SK-N-SH treated with all-trans-retinoic acid at 6 μM for 48 hours (cell line): ENCODE measurements around the gene HMGCS1.
"Not testable (repeated sequence)": the region's sequence is repeated elsewhere in the genome, so short reads cannot be mapped to it uniquely, and the experiment has no call there.

Source experiments
- ATAC-seq: fragments of 200-7000 bp; cut with Tn5 transposase; 3 replicates; pipeline ENCODE4 v1.9.1; 2020; ENCODE audit warnings: mild to moderate bottlenecking, moderate library complexity
- ARNTL ChIP-seq: fragments of 450-650 bp; formaldehyde crosslinking; IDR thresholded peaks from 2 replicates; pipeline ENCODE4 v1.5.0; 2020; ENCODE audit warnings: low read depth, mild to moderate bottlenecking, moderate library complexity, borderline replicate concordance
- ESRRG ChIP-seq: fragments of 250-450 bp; sonication (Bioruptor Pico); IDR thresholded peaks from 2 replicates; pipeline ENCODE4 v1.6.1; 2021; ENCODE audit warnings: mild to moderate bottlenecking
- GLIS3 ChIP-seq: fragments of 250-450 bp; sonication (Bioruptor Pico); IDR thresholded peaks from 2 replicates; pipeline ENCODE4 v1.5.0; 2020; ENCODE audit warnings: mild to moderate bottlenecking, moderate library complexity
- ISL1 ChIP-seq: fragments of 250-450 bp; sonication (Bioruptor Pico); IDR thresholded peaks from 2 replicates; pipeline ENCODE4 v2.1.2; 2022; ENCODE audit warnings: mild to moderate bottlenecking, moderate library complexity
- POU6F1 ChIP-seq: fragments of 250-450 bp; sonication (Bioruptor Pico); IDR thresholded peaks from 2 replicates; pipeline ENCODE4 v1.8.0; 2021; ENCODE audit warnings: low read depth, mild to moderate bottlenecking, moderate library complexity, borderline replicate concordance
- PPARA ChIP-seq: fragments of 250-450 bp; sonication (Bioruptor Pico); IDR thresholded peaks from 2 replicates; pipeline ENCODE4 v1.5.0; 2020; ENCODE audit warnings: mild to moderate bottlenecking, borderline replicate concordance
- SNAI2 ChIP-seq: fragments of 250-450 bp; sonication (Bioruptor Pico); IDR thresholded peaks from 2 replicates; pipeline ENCODE4 v1.5.0; 2020; ENCODE audit warnings: mild to moderate bottlenecking, moderate library complexity
- TCF4 ChIP-seq: fragments of 250-450 bp; sonication (Bioruptor Pico); IDR thresholded peaks from 2 replicates; pipeline ENCODE4 v1.8.0; 2021; ENCODE audit warnings: mild to moderate bottlenecking, moderate library complexity, borderline replicate concordance
- TOX ChIP-seq: fragments of 250-450 bp; sonication (Bioruptor Pico); IDR thresholded peaks from 2 replicates; pipeline ENCODE4 v1.8.0; 2021; ENCODE audit warnings: mild to moderate bottlenecking, moderate library complexity, borderline replicate concordance
- TSHZ2 ChIP-seq: fragments of 250-450 bp; sonication (Bioruptor Pico); IDR thresholded peaks from 2 replicates; pipeline ENCODE4 v1.5.0; 2020; ENCODE audit warnings: mild to moderate bottlenecking, moderate library complexity
- ZC3H10 ChIP-seq: fragments of 250-450 bp; sonication (Bioruptor Pico); IDR thresholded peaks from 2 replicates; pipeline ENCODE4 v1.5.1; 2021; ENCODE audit warnings: mild to moderate bottlenecking, moderate library complexity
- ZFP3 ChIP-seq: fragments of 250-450 bp; sonication (Bioruptor Pico); IDR thresholded peaks from 2 replicates; pipeline ENCODE4 v1.5.0; 2020; ENCODE audit warnings: mild to moderate bottlenecking, moderate library complexity
- ZFP30 ChIP-seq: fragments of 450-650 bp; formaldehyde crosslinking; IDR thresholded peaks from 2 replicates; pipeline ENCODE4 v1.5.0; 2022; ENCODE audit warnings: mild to moderate bottlenecking, moderate library complexity
- ZNF565 ChIP-seq: fragments of 450-650 bp; formaldehyde crosslinking; conservative IDR thresholded peaks from 2 replicates; pipeline ENCODE4 v1.5.0; 2020; ENCODE audit warnings: low read depth, mild to moderate bottlenecking, moderate library complexity
- ZNF70 ChIP-seq: fragments of 450-650 bp; formaldehyde crosslinking; IDR thresholded peaks from 2 replicates; pipeline ENCODE4 v1.5.0; 2020; ENCODE audit warnings: mild to moderate bottlenecking, moderate library complexity
- TF ChIP-seq, protein P1 (sequence below): fragments of 250-450 bp; sonication (Bioruptor Pico); IDR thresholded peaks from 2 replicates; pipeline ENCODE4 v1.8.0; 2020; ENCODE audit warnings: mild to moderate bottlenecking, moderate library complexity, borderline replicate concordance

The HMGCS1 gene

GRCh38 chr5:43336159-43336558 is 22.9 kb upstream of the HMGCS1 start:
- ATAC-seq, result no peak
- TF ChIP-seq, protein P1, sequence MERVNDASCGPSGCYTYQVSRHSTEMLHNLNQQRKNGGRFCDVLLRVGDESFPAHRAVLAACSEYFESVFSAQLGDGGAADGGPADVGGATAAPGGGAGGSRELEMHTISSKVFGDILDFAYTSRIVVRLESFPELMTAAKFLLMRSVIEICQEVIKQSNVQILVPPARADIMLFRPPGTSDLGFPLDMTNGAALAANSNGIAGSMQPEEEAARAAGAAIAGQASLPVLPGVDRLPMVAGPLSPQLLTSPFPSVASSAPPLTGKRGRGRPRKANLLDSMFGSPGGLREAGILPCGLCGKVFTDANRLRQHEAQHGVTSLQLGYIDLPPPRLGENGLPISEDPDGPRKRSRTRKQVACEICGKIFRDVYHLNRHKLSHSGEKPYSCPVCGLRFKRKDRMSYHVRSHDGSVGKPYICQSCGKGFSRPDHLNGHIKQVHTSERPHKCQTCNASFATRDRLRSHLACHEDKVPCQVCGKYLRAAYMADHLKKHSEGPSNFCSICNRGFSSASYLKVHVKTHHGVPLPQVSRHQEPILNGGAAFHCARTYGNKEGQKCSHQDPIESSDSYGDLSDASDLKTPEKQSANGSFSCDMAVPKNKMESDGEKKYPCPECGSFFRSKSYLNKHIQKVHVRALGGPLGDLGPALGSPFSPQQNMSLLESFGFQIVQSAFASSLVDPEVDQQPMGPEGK, result no peak
- TF ChIP-seq POU6F1 (CRISPR knock-in tag) (no peak), TCF4 (CRISPR knock-in tag) (no peak), TOX (CRISPR knock-in tag) (no peak), GLIS3 (CRISPR knock-in tag) (no peak), ZNF565 (CRISPR knock-in tag) (no peak), ESRRG (CRISPR knock-in tag) (no peak), ZFP30 (no peak), ZFP3 (CRISPR knock-in tag) (no peak)
- TF ChIP-seq, all 23 proteins: peak for 0

- TF ChIP-seq POU6F1 (CRISPR knock-in tag) (no peak), PPARA (CRISPR knock-in tag) (no peak), ZNF70 (no peak)
- ATAC-seq, result no peak
Measured at GRCh38 chr5:43335681-43336080, 22.5 kb upstream of the HMGCS1 start.

- ATAC-seq, result no peak
- TF ChIP-seq ZC3H10 (no peak), PPARA (CRISPR knock-in tag) (no peak), ISL1 (CRISPR knock-in tag) (no peak), ZNF565 (CRISPR knock-in tag) (no peak)
Measured at GRCh38 chr5:43332401-43332800, 19.2 kb upstream of the HMGCS1 start.

GRCh38 chr5:43325624-43326023 is 12.4 kb upstream of the HMGCS1 start:
- ATAC-seq, result not testable (repeated sequence)

- not testable (repeated sequence) for ATAC-seq
Measured at GRCh38 chr5:43323488-43323887, 10.3 kb upstream of the HMGCS1 start.

DNA sequence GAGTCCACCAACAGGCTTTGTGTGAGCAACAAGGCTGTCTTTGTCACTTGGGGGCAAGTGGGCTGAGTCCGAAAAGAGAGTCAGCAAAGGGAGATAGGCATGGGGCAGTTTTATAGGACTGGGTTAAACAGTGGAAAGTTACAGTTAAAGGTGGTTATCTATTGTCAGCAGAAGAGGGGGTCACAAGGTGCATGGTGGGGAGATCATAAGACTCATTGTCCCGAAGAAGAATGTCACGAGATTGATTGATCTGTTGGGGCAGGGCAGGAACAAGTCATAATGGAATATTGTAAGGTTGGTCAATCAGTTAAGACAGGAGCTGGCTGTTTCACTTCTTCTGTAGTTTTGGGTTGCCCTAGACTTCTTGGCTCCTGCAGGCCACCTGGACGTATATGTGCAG is 7.6 kb upstream of the HMGCS1 start:
- ATAC-seq, result no peak

GRCh38 chr5:43316421-43316820 is 3.2 kb upstream of the HMGCS1 start:
- ATAC-seq, result no peak
- TF ChIP-seq, protein P1, result no peak
- TF ChIP-seq ZFP3 (CRISPR knock-in tag), result no peak

More for the DNA sequence above, 7.6 kb upstream of the HMGCS1 start:
- TF ChIP-seq SNAI2 (CRISPR knock-in tag), result no peak
- no peak for TF ChIP-seq ZFP30

DNA sequence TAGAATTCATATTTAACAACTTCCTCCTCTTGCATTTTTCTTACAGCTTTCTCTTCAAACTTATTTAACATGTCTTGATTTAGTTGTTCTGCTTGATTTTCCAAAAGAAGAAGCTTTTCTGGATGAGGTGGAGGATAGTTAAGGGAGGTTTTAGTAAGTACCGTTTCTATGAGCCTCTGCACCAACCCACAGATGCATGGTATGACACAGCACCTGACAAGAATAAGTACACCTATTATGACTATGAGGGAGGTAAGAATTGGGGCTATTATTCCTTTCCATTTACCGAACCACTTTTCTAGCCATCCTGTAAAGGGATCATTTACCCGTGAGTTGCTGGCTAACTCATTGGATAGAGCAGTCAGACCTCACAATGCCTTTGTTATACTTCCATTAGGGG is 2.5 kb upstream of the HMGCS1 start:
- no peak for ATAC-seq
- TF ChIP-seq ZNF565 (CRISPR knock-in tag), result no peak
- TF ChIP-seq TOX (CRISPR knock-in tag), result no peak
- TF ChIP-seq ZC3H10, result no peak
- TF ChIP-seq TSHZ2 (CRISPR knock-in tag), result no peak
- TF ChIP-seq, protein P1, result no peak
- no peak for TF ChIP-seq ARNTL (CRISPR knock-in tag)
- TF ChIP-seq PPARA (CRISPR knock-in tag), result no peak
